GM19193 (cell line): ENCODE results near the gene SETD7.

Experiments
- POLR2A ChIP-seq: IDR thresholded peaks from 4 replicates; pipeline ENCODE4 v1.6.1; 2011; ENCODE audit not compliant: insufficient read depth, insufficient read length; ENCODE audit errors: extremely low read depth

SETD7 gene

GRCh38 chr4:139483000-139483399, 73.0 kb downstream of the SETD7 start:
- TF ChIP-seq POLR2A = no peak

DNA sequence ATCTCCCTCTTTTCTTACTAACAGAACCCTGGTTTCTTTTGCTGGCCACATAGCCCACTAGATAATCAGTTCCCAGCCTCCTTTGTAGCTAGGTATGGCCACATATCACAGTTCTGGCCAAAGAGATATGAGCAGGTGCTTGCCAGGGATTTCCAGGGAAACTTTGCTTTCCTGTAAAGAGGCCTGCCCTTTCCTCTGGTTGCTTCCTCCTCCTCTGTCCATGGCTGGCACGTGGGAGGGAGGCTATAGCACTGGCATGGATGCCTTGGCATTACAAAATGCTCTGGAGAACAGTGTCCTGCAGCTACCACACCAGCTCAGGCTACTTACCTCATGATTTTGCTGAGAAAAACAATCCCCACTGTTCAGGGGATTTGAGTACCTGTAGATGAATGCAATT, 74.6 kb downstream of the SETD7 start:
- no peak for TF ChIP-seq POLR2A

DNA sequence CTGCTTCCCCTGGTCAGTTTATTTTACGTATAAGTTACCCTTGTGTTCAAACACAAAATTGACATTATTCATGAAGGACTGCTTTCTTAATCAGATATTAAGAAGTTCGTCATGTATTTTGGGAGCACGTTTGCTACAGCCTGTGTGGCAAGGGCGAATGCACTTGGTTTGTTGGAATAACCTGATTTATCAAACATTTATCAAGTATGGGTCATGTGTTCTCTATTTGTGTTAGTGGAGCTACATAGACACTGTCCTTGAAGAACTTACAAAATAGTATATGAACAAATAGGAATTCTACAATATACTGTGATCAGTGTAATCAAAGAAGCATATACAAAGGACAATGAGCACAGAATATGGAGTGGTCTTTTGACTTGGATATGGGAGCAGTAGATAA, 79.7 kb downstream of the SETD7 start:
- TF ChIP-seq POLR2A = no peak

DNA sequence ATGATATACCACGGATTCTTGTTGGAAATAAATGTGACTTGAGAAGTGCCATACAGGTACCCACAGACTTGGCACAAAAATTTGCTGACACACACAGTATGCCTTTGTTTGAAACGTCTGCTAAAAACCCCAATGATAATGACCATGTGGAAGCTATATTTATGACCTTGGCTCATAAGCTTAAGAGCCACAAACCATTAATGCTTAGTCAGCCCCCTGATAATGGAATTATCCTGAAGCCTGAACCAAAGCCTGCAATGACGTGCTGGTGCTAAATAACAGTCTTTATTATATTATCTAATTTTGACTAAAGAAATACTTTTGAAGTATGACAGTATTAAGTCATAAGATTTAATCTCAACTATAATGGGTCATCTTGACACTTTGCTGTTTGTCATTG, 83.2 kb downstream of the SETD7 start:
- TF ChIP-seq POLR2A = no peak

GRCh38 chr4:139470997-139471665, 84.9 kb downstream of the SETD7 start:
- TF ChIP-seq POLR2A = no peak

DNA sequence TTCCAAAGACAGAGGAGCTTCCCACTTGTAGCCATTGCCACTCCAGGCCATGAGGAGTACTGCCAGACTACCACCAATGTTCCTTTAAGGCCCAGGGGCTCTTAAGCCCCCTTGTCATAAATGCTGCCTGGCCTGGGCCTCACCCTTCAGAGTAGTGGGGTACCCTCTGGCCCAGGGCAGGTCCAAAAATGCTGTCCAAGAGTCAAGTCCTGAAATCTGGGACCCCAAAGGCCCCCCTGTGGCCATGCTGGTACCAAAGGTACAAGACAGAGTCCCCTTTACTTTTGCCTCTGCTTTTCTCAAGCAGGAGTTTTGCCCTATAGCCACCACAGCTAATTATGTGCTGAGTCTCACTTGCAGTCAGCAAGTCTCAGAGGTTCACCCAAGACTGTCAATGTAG, 85.7 kb downstream of the SETD7 start:
- no peak for TF ChIP-seq POLR2A

- TF ChIP-seq POLR2A = no peak
These were observed 86.2 kb downstream of the SETD7 start for GRCh38 chr4:139469869-139470268.

DNA sequence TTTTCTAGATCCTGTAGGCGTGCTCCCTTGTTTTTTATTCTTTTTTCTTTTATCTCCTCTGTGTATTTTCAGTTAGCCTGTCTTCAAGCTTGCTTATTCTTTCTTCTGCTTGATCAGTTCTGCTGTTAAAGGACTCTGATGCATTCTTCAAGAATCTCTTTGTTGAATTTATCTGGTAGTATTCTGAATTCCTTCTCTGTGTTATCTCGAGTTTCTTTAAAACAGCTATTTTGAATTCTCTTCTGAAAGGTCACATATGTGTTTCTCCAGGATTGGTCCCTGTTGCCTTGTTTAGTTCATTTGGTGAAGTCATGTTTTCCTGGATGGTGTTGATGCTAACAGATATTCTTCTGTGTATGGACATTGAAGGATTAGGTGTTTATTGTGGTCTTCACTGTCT, 86.8 kb downstream of the SETD7 start:
- no peak for TF ChIP-seq POLR2A

DNA sequence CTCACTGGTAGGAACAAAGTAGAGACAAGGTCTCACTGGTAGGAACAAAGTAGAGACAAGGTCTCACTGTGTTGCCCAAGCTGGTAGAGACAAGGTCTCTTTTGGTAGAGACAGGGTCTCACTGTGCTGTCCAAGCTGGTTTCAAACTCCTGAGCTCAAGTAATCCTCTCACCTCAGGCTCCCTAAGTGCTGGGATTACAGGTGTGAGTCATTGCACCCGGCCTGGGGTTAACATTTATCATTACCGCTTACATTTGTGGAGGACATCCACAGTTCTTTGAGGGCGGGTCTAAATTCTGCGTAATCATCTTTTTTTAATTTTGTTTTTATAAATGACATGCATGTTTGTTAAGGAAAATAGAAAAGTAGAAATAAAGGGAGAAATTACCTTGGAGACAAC, 90.1 kb downstream of the SETD7 start:
- no peak for TF ChIP-seq POLR2A

- no peak for TF ChIP-seq POLR2A
These were observed 94.9 kb downstream of the SETD7 start for GRCh38 chr4:139461022-139461628.

GRCh38 chr4:139460565-139460964, 95.5 kb downstream of the SETD7 start:
- TF ChIP-seq POLR2A = no peak

DNA sequence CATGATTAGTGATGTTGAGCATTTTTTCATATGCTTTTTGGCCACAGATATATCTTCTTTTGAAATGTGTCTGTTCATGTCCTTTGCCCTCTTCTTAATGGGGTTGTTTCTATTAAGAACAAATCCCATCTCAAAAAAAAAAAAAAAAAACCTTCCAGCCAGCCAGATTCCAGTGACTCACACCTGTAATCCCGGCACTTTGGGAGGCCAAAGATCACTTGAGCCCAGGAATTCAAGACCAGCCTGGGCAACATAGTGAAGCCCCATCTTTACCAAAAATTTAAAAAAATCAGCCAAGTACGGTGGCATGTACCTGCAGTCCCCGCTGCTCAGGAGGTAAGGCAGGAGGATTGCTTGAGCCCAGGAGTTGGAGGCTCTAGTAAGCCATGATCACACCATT, 97.0 kb downstream of the SETD7 start:
- no peak for TF ChIP-seq POLR2A

GRCh38 chr4:139458543-139458942, 97.5 kb downstream of the SETD7 start:
- TF ChIP-seq POLR2A = no peak

DNA sequence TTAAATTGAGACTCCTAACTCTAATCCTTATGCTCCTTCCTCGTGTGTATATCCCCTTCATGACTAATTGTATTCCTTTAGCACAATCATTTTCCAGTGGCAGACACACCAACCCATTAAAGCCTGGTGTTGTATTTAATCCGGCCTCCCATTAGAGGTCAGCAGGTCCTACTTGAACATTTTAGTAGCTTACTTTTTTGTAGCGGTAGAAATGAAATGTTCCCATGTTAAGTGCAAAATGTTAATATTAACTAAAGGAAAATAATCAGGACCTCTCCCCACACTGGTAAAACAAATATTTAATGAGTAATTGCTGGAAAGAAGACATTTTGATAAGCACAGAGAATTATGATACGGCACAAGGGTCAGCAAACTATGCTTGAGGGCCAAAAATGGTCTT, 98.7 kb downstream of the SETD7 start:
- no peak for TF ChIP-seq POLR2A

- TF ChIP-seq POLR2A = no peak
These were observed 100.9 kb downstream of the SETD7 start for GRCh38 chr4:139455126-139455538.
